Loucy (cell line): ENCODE measurements around the gene DNAH17.

Experiments
- CTCF ChIP-seq: fragments of 200-600 bp; sonication (generic); conservative IDR thresholded peaks from 2 replicates; pipeline ENCODE4 v1.5.1; 2014; ENCODE audit warnings: mild to moderate bottlenecking, antibody characterized with exemption, low read length
- EZH2phosphoT487 ChIP-seq: fragments of 200-600 bp; IDR thresholded peaks from 2 replicates; pipeline ENCODE4 v1.6.1; 2018; ENCODE audit warnings: antibody characterized with exemption, mild to moderate bottlenecking, moderate library complexity, borderline replicate concordance

- TF ChIP-seq EZH2phosphoT487 (no peak), CTCF (no peak)
Observed at GRCh38 chr17:78375401-78376151, 201.6 kb downstream of the DNAH17 start.
